DMS79 treated with DMSO at 0.1 percent for 48 hours (cell line): ENCODE results near the gene ASIC3.
"Not testable (repeated sequence)": the region's sequence is repeated elsewhere in the genome, so short reads cannot be mapped to it uniquely, and the experiment has no call there.

ENCODE experiments used
- DNase-seq: peaks from one replicate; lab custom pipeline; 2025; lab: John Stamatoyannopoulos, UW

The ASIC3 gene

DNA sequence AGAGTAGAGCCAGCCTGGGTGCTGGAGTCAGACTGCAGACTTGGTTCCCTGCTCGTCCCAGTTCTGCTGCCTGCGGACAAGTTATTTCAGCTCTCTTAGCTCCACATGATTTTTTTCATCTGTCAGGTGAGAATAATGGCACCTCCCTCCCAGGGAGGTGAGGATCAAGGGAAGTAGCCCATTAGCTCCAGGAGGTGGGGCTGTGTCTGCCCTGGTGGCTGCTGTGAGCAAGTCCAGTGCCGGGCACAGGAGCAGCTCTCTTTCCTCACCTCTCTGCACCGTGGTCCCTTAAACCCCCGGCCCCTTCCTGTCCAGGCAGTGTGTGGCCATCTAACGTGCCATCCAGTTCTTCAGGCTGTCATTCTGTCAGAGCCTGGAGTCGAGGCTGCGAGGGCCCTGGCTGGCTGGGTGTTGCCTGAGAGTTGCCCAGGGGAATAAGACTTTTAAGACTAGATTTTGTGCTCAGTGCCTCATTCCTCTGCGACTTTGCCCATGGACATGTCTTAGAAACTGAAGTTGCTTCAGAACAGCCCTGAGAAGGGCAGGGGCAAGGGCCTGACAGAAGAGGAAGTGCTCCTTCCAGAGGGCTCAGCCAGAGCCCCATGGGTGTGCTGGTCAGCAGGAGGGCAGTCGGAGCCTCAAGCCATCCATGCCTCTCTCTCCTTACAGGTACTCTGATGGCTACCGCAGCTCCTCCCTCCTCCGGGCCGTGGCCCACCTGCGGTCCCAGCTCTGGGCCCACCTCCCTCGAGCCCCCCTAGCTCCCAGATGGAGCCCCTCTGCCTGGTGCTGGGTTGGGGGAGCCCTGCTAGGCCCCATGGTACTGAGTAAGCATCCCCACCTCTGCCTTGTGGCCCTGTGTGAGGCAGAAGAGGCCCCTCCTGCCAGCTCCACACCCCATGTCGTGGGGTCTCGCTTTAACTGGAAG lies 15.1 kb upstream of the ASIC3 start:
- no peak for DNase-seq

DNA sequence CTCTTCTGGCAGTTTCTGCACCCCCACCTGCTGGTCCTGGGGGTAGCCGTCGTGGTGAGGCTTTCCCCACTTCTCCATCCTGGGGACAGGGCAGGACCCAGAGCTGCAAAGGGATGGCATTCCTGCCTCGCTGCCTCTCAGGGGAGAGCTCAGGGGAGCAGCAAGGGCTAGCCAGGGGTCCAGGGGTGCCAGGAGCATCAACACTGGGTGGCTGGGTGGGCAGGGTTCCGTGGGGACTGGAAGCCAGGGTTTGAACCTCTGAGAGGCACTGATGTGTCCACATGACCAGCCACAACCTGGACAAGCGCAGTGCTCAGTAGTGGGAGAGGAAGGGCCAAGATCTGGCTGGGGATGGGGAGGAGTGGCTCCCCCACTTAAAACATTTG lies 14.5 kb upstream of the ASIC3 start:
- DNase-seq = no peak

DNA sequence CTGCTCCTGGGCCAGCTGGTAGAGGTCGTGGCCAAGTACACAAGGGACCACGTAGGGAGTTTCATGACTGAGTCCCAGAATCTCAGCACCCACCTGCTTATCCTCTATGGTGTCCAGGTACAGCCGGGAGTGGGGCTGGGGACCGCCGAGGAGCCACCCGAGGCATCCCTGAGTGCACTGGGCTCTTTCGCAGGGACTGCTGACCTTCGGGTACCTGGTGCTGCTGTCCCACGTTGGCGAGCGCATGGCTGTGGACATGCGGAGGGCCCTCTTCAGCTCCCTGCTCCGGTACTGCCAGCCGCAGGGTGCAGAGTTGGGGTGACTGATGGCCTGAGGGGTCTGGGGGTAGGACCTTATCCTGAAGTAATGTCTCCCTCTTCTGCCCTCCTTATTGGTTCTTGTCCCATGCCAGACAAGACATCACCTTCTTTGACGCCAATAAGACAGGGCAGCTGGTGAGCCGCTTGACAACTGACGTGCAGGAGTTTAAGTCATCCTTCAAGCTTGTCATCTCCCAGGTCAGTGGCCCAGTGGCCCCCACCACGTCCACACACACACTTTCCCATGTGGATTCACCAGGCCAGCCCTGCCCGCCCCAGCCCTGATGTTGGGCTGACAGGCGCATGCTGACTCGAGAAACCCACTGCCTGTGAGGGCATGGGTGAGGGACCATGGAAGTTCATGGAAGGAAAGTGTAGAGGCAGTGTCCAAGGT lies 13.9 kb upstream of the ASIC3 start:
- DNase-seq = no peak

DNA sequence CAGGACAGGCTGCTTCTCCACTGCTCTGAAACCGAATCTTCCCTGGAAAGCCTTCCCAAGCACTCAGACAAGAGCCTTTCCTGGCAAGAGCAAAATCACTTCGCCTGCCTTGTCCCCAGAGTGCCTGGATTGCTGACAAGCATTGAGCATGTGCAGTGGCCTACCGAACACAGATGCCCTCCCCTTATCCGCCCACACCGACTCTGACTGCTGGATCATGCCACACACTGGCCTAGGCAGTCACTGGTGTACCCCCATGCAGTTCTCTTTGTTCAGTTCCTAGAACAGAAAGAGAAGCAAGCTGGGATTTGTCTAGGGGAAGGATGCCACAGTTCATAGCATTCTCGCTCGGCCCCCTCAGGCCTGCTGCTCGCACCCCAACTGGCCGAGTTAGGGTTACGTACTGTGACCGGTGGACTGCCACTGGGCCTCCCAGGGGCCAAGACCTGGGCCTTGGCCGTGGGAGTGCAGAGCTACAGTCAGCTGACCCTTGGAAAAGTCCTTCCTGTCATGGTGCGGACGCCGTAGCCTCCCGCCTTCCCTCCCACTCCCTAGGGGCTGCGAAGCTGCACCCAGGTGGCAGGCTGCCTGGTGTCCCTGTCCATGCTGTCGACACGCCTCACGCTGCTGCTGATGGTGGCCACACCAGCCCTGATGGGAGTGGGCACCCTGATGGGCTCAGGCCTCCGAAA lies 13.2 kb upstream of the ASIC3 start:
- DNase-seq = no peak

DNA sequence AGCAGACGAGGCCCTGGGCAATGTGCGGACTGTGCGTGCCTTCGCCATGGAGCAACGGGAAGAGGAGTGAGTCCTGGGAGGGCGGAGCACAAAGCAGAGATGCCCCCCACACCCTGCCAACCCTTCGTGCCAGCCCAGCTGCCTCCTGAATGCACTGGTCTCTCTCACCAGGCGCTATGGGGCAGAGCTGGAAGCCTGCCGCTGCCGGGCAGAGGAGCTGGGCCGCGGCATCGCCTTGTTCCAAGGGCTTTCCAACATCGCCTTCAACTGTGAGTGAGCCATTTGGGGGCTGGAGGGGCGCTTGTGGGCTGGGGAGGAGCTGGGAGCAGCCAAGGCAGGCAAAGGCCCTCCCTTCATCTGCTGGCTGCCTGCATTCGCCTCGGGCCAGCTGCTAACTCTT lies 12.4 kb upstream of the ASIC3 start:
- no peak for DNase-seq

DNA sequence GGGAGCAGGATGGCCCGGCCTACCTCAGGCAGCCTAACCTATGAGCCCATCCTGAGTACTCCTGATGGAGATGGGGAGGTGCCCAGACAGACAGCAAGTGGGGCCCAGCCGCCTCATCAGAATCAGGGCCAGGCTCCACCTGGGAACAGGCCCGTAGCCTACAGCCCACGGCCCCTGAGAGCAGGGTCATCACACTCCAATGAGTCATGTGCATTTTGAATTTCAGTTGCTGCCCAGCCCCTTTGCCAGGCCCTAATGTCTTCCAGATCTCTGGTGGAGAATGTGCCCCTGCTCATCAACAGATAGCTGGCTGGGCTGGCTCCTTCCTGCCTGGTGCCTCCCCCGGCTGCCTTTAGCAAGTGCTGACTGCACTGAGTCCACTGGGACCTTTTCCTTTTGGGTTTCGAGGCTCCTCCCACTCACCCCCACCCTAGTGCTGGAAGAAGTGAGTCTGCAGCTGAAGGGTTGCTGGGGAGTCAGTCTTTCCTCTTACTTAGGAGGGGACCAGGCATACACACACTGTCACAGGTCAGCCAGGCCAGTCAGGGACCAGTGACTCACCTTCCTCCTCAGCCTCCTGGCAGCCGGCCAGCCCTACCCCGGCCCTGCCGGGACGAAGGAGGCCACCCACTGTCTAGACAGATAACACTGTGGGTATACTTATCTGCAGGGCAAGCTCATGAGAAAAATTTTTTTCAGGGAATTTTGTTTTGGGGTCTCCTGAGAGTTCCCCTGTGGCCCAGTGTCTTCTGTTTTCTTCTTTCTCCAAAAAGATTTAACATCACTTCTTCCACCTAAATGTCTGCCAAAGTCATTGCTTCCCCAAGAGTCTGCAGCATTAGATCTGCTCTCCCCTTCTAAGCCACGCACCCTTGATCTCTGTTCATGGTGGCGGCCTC lies 9.1 kb upstream of the ASIC3 start:
- DNase-seq = no peak

DNA sequence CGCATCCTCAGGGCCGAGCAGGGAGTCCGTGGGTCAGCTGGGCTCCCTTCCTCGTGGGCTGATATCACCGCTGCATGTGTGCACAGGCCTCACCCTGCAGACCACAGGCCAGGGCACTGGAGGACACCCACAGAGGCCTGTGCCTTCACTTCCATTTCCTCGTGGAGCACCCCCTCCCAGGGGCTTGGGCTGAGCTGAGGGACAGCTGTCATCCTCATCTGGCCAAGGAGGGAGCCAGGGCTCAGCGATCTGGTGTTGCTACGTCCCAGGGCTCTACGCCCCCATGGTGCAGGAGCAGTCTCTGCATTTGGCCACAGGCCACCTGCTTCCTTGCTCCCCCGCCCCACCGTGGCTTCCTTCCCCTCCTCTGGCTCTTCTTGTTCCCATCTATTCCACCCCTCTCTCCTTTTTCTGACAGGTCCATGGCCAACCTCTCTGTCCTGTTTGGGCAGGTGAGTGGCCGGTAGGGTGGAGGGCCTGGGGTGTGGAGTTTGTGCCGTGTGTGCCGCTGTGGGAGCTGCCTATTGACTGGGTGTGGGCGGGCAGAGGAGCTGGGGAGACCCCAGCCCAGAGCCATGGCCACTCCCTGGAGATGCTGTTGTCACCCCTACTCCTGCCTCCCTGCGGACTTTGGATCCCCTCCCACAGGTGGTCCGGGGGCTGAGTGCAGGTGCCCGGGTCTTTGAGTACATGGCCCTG lies 8.3 kb upstream of the ASIC3 start:
- no peak for DNase-seq

DNA sequence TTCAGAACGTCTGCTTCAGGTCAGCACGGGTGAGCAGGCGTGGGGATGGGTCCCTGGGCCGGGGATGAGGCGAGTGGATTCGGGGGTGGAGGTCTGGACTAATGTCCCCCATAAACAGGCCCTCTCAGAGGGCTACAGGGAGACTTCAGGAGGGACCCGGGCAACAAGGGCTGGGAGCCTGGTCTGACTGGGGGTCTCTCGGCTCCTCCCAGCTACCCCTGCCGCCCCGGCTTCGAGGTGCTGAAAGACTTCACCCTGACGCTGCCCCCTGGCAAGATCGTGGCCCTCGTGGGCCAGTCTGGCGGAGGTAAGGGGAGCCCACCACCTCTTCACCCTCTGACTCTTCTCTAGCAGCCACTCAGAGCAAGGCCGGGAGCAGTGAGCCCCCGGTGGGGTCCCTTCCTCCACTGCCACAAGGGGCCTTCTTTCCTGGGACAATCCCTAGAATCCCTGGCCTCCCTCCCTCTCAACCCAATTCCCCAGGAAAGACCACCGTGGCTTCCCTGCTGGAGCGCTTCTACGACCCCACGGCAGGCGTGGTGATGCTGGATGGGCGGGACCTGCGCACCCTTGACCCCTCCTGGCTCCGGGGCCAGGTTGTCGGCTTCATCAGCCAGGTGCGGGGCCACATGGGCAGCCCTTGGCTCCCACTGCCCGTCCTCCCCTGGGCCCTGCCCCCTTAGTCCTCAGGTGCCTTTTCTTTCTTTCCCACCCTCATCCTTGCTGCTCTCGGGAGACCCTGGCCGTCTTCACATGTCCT lies 7.5 kb upstream of the ASIC3 start:
- no peak for DNase-seq

DNA sequence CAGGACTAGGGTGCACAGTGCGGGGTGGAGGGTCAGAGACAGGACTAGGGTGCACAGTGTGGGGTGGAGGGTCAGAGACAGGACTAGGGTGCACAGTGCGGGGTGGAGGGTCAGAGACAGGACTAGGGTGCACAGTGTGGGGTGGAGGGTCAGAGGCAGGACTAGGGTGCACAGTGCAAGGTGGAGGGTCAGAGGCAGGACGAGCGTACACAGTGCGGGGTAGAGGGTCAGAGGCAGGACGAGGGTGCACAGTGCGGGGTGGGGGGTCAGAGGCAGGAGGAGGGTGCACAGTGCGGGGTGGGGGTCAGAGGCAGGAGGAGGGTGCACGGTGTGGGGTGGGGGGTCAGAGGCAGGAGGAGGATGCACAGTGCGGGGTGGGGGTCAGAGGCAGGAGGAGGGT lies 4.9 kb upstream of the ASIC3 start:
- not testable (repeated sequence) for DNase-seq

DNA sequence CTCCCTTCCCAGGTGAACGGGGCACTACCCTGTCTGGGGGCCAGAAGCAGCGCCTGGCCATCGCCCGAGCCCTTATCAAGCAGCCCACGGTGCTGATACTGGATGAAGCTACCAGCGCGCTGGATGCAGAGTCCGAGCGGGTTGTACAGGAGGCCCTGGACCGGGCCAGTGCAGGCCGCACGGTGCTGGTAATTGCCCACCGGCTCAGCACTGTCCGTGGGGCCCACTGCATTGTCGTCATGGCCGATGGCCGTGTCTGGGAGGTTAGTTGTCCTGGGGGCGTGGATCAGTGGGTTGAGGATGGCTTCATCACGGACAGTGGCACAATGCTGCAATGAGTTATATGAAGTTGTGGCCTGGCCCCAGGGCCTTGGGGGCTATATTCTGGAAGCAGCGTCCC lies 4.4 kb upstream of the ASIC3 start:
- no peak for DNase-seq

DNA sequence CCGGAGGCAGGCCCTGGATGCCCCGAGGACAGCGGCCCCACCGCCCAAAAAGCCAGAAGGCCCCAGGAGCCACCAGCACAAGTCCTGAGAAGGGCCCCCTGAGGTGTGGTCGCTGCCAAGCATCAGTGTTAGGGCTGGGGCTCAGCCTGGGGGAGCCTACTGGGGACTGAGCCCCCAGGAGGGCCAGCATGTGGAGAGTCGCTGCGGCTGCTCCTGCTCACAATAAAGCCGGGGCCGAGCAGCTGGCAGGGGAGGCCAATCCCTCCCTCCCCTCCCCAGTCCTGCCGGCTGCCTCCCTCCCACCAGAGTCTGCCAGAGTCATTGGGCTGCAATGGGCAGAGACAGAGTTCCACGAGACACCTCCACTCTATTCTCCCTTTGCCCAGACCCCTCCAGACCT lies 3.1 kb upstream of the ASIC3 start:
- no peak for DNase-seq

DNA sequence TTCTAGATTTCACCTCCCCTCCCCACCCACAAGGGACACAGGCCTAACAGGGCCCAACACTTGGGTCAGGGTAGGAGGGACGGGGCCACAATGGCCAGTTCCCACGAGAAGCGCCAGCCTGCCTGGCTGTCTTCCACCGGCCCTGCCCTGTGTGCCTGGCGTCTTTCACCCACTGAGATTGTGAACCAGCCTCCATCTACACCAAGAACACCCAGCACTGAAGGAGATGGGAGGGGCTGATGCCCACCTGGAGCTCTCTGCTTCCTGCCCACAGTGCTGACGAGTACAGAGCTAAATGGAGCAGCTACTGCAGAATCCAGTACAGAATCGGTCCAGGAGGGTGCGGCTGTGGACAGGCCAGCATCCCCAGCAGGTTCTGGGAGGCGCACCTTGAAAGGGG lies 2.4 kb upstream of the ASIC3 start:
- no peak for DNase-seq

DNA sequence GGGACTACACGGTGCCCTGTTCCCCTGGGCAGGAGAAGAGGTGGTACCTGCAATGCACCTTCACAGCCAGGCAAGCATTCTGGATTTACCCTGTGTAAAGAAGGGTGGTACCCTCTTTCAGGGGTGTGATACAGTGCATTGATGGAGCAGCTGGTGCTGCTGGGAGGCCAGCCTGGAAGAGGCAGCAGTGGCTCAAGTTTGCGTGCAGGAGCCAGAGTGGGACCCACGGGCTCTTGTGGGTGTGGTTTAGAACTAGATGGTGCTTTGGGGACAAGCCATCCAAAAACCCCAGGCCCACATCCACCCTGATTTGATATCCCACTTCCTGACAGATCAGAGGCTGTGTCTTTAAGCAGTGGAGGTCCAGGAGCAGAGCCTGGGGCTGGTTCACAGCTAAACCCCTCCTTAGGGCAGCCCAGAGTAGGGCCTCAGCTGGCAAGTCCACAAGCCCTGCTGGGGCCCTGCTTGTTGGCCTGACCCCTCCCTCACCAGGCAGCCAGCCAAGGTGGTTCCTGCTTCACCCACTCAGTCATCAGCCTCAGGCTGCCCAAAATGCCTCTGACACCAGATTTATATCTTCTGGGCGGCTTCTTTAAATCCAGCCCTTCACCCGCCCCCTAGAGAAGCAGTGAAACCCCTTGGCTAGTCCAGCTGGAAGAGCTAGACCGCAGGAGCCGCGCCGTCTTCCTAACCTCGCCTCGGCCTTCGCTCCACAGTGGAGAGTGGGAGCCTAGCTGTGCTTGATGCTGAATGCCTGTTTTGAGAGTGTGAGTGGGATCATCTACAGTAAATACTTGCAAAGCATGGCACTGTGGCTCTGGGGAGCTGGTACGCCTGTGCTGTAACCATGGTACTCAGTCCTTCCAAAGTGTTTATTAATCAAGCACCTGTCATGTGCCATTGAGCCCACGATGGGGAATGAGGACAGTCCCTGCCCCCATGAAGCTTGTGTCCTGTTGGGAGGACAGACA lies 1.4 kb upstream of the ASIC3 start:
- DNase-seq = peak; percentile 27

DNA sequence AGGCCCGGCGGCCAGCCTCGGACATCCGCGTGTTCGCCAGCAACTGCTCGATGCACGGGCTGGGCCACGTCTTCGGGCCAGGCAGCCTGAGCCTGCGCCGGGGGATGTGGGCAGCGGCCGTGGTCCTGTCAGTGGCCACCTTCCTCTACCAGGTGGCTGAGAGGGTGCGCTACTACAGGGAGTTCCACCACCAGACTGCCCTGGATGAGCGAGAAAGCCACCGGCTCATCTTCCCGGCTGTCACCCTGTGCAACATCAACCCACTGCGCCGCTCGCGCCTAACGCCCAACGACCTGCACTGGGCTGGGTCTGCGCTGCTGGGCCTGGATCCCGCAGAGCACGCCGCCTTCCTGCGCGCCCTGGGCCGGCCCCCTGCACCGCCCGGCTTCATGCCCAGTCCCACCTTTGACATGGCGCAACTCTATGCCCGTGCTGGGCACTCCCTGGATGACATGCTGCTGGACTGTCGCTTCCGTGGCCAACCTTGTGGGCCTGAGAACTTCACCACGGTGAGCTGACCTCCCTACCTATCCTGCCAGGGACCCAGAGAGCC lies 656 bp downstream of the ASIC3 start:
- DNase-seq = no peak

DNA sequence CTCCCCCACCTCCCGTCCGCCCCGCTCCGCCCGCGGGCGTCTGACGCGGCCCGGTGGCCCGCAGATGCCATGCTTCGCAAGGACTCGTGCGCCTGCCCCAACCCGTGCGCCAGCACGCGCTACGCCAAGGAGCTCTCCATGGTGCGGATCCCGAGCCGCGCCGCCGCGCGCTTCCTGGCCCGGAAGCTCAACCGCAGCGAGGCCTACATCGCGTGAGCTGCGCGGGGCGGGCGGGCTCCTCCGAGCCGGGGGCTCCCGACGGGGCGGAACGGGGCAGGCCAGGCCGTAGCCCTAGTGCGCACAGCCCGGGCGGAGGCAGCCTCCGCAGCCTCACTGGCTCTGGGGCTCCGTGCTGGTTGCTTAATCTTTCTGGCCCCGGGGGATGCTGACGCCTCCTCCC lies 2.8 kb downstream of the ASIC3 start:
- no peak for DNase-seq

DNA sequence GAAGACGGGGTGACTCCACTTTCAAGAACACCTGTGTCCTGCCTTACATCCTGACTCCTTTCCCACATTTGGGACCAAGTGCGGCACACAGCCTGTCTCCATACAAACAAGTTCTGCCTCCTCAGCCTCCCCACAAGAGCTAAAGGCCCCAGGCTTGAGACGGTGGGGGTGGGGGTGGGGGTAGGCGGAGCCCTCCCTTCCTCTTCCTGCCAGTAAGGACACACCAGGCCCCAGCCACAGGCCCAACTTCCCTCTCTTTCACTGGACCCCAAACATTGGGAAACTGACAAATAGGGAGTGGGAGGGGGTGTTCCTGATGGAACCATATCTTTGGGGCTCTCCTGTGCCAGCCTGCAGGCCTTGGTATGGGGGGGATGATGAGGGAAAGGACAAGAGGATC lies 4.8 kb downstream of the ASIC3 start:
- no peak for DNase-seq

DNA sequence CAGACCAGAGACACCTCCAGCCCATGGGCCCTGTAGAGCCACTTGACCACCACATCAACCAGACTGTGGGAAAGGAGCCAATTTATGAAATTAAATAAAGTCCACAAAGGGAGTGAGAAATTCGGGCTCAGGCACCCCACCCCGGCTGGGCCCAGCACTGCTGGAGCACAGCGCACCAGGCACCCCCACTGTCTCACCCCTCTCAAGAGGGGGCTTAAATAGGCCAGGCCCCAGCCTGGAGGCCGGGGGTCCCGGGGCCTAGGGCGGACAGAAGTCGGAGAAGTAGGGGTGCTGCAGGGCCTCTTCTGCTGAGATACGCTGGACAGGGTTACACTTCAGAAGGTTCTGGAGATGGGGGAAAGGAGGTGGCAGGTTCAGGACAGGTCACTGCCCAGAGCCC lies 5.4 kb downstream of the ASIC3 start:
- DNase-seq = no peak

DNA sequence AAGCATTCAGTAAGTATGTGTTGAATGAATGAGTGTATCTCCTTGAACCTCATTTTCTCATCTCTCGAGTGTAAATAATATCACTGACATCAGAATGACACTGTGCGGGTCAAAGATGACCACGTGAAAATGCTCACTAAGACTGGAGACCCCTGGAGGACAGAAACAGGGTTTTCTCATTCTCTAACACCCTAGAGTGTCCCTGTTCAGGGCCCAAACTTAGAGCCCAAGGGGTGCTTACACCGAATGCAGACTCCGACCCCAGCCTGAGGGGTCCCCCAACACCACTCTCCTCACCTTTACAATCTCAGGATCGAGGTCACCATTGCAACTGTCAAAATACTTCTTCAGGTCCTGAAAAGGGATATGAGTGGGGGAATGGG lies 7.9 kb downstream of the ASIC3 start:
- DNase-seq = no peak
